Stimulated activated CD8-positive, alpha-beta memory T cell treated with anti-CD3 and anti-CD28 coated beads, Interleukin-15, amount 100 ng/mL, for 48 hours (primary cell): ENCODE results near the gene EGLN1.
"Not testable (repeated sequence)": the region's sequence is repeated elsewhere in the genome, so short reads cannot be mapped to it uniquely, and the experiment has no call there.

Source experiments
- DNase-seq, 2 donors: peaks; one replicate each; pipeline ENCODE4 v3.0.0-alpha.2; 2020; ENCODE audit warnings: low read depth in 2 of 2

The EGLN1 gene

GRCh38 chr1:231421971-231422797 is at the start of gene EGLN1:
EGLN1 (minus strand) TSS chr1:231422287; CDS start chr1:231421888, 399 bp downstream.
- peak; percentile 77 to 82 for DNase-seq

DNA sequence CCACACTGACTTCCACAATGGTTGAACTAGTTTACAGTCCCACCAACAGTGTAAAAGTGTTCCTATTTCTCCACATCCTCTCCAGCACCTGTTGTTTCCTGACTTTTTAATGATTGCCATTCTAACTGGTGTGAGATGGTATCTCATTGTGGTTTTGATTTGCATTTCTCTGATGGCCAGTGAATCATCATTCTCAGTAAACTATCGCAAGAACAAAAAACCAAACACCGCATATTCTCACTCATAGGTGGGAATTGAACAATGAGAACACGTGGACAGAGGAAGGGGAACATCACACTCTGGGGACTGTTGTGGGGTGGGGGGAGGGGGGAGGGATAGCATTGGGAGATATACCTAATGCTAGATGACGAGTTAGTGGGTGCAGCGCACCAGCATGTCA is 49.4 kb upstream of the EGLN1 start:
- DNase-seq = not testable (repeated sequence)

DNA sequence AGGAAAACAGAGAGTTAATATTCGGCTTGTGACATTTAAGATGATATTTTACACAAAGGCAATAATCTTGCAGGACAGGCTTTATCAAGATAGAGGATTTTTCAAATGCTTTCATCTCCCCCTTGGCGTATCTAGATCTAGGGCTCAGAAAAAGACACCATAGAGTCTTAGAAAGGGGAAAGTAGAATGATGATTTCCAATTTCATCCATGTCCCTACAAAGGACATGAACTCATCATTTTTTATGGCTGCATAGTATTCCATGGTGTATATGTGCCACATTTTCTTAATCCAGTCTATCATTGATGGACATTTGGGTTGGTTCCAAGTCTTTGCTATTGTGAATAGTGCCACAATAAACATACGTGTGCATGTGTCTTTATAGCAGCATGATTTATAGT is 48.9 kb upstream of the EGLN1 start:
- DNase-seq = not testable (repeated sequence)

DNA sequence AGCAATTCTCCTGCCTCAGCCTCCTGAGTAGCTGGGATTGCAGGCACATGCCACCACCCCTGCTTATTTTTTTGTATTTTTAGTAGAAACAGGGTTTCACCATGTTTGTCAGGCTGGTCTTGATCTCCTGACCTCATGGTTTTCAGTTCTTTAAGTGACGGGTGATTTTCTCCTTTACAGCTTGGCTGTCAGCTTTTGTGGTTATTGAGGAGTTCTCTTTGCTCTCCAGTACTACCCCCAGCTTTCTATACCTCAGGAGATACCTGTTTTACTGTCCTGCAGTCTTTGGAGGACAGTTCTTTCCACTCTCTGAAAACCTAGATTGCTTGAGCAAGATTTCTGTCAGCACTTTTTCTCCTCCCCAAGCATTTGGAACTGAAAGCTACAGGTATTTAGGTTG is 45.9 kb upstream of the EGLN1 start:
- no peak for DNase-seq

DNA sequence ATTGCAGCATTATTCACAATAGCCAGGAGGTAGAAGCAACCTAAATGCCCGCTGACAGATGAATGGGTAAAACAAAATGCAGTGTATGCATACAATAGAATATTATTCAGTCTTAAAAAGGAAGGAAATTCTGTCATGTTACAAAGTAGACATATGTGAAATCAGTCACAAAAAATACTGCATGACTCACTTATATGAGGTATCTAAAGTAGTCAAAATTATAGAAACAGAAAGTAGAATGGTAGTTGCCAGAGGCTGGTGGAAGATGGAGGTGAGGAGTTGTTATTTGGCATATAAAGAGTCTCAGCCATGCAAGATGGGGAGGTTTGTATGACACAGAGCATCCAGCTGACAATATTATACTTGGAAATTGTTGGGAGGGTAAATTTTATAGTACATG is 43.0 kb upstream of the EGLN1 start:
- DNase-seq = no peak

DNA sequence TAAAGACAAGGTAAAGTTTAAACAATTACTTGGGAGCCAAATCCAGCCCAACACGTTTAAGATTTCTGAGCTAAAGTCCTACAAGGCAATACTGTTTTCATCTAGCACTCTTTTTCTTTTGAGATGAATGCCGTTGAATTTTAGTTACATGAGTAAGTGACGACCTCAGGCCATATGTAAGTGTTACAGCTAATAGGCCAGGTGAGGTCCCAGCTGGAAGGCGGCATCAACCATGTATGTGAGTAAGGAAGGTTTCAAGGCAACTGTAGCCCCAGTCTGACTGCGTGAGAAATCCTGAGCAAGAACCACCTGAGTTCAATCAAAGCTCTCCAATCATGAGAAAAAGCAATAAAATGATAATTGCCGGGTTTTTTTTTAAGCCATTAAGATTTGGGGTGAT is 41.5 kb upstream of the EGLN1 start:
- no peak for DNase-seq

GRCh38 chr1:231460614-231461013 is 38.5 kb upstream of the EGLN1 start:
- DNase-seq = peak; percentile 34 to 53

DNA sequence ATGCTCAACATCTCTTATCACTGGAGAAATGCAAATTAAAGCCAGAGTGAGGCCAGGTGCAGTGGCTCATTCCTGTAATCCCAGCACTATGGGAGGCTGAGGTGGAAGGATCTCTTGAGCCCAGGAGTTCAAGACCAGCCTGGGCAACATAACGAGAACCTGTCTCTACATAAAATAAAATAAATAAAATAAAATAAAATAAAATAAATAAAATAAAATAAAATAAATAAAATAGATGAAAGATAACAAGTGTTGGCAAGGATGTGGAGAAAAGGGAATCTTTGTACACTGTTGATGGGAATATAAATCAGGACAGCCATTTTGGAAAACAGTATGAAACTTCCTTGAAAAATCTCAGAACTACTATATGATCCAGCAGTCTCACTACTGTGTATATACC is 37.4 kb upstream of the EGLN1 start:
- not testable (repeated sequence) for DNase-seq

DNA sequence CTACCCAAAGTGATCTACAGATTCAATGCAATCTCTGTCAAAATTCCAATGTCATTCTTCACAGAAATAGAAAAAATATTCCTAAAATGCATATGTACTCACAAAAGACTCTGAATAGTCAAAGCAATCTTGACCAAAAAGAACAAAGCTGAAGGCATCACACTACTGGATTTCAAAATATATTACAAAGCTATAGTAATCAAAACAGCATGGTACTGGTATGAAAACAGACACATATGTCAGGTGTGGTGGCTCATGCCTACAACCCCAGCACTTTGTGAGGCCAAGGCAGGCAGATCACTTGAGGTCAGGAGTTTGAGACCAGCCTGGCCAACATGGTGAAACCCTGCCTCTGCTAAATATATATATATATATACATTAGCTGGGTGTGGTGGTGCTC is 35.9 kb upstream of the EGLN1 start:
- DNase-seq = not testable (repeated sequence)

DNA sequence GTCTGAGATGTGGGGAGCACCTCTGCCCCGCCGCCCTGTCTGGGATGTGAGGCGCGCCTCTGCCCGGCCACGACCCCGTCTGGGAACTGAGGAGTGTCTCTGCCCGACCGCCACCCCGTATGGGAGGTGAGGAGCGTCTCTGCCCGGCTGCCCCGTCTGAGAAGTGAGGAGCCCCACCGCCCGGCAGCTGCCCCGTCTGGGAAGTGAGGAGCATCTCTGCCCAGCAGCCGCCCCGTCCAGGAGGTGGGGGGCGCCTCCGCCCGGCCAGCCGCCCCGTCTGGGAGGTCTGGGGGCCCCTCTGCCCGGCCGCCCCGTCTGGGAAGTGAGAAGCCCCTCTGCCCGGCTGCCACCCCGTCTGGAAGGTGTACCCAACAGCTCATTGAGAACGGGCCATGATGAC is 32.0 kb upstream of the EGLN1 start:
- not testable (repeated sequence) for DNase-seq

GRCh38 chr1:231446138-231446537 is 24.1 kb upstream of the EGLN1 start:
- no peak for DNase-seq

- DNase-seq = no peak
These were observed 22.0 kb upstream of the EGLN1 start for GRCh38 chr1:231444059-231444458.

DNA sequence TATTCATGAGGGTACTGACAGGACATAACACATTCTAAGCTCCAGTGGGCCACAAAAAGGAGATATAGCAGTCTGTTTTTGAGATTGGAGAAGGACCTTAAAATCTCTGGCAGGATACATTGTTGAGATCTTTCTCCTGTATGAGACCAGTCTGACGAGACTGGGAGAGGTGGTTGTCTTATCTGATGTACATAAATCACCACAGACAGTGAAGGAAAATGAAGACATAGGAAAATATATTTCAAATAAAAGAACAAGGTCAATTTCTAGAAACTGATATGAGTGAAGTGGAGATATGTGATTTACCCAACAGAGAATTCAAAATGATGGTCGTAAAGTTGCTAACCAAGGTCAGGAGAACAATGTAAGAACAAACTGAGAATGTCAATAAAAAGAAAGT is 21.3 kb upstream of the EGLN1 start:
- no peak for DNase-seq

GRCh38 chr1:231442735-231443134 is 20.6 kb upstream of the EGLN1 start:
- DNase-seq = no peak

GRCh38 chr1:231432996-231433395 is 10.9 kb upstream of the EGLN1 start:
- no peak for DNase-seq

DNA sequence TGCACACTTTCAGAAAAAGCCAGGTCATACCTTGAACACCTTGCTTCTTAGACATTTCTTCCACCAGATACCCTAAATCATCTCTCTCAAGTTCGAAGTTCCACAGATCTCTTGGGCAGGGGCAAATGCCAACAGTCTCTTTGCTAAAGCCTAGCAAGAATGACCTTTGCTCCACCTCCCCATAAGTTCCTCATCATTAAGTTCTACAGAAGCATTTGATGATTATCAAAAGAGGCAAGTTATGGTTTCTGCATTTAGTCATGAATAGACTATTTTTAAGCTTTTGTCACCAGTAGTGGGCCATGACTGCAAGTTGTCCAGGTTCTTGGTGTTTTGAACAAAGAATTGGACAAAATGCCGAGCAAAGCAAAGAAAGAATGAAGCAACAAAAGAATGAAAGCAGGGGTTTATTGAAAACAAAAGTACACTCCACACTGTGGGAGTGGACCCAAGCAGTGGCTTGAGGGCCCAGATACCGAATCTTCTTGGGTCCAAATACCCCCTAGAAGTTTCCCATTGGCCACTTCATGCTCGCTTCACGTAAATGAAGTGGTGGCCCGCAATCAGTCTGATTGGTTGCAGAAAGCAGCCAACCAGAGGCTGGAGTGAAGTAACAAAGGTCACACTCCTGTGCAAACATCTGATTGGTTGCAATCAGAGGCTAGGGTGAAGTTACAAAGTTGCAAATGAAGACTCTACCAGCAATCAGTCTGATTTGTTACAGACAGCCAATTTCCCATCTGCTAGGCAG is 9.8 kb upstream of the EGLN1 start:
- no peak for DNase-seq

DNA sequence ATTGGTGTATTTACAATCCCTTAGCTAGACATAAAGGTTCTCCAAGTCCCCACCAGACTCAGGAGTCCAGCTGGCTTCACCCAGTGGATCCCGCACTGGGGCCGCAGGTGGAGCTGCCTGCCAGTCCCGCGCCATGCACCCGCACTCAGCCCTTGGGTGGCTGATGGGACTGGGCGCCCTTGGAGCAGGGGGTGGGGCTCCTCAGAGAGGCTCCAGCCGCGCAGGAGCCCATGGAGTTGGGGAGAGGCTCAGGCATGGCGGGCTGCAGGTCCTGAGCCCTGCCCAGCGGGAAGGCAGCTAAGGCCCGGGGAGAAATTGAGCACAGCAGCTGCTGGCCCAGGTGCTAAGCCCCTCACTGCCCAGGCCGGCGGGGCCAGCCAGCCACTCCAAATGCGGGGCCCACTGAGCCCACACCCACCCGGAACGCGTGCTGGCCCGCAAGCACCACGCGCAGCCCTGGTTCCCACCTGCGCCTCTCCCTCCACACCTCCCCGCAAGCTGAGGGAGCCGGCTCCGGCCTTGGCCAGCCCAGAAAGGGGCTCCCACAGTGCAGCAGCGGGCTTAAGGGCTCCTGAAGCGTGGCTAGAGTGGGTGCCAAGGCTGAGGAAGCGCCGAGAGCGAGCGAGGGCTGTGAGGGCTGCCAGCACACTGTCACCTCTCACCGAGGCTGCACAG is 8.7 kb upstream of the EGLN1 start:
- not testable (repeated sequence) for DNase-seq

DNA sequence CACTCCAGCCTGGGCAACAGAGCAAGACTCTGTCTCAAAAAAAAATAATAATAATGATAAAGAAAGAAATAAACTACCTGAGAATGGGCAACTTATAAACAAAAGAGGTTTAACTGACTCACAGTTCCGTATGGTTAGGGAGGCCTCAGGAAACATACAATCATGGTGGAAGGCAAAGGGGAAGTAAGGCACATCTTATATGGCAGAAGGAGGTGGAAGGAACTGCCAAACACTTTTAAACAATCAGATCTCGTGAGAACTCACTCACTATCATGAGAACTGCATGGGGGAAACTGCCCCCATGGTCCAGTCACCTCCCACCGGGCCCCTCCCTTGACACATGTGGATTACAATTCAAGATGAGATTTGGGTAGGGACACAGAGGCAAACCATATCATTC is 6.3 kb upstream of the EGLN1 start:
- no peak for DNase-seq

DNA sequence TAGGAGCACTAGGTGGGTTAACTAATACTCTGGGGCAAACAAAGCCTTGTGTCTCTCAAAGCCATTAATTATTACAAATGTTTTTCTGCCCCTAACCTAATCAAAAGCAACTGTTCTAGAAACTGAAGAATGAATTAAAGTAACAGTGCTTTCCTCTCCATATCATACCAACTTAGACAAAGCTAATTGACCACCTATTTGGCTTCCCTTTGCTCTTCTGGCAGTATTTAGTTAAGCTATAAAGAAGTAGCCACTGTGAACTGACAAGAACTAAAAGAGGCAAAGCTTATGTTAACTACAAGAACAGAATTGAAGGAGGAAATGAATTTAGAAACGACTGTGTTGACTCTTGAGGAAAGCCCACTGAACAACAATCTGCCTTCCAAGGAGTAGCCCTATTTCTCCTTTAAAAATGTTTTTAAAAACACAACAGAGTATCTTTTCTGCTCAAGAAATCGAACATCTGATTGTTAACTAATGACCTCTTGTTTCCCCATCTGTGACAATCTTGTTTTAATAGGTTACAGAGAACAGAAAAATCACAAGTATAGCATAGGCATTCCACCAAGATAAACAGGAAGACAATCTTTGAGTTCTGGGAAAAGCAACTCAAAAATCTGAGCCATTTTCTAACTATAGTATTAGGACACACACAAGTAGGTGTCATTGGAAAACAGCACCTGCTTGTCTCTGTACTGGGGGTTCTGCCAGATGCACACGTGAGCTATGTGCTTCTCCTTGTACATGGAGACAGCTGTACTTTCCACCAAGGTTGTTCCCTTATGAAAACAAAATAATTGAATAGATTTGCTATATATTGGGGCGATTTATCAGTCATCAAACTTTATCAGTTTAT is 3.1 kb upstream of the EGLN1 start:
- DNase-seq = no peak

DNA sequence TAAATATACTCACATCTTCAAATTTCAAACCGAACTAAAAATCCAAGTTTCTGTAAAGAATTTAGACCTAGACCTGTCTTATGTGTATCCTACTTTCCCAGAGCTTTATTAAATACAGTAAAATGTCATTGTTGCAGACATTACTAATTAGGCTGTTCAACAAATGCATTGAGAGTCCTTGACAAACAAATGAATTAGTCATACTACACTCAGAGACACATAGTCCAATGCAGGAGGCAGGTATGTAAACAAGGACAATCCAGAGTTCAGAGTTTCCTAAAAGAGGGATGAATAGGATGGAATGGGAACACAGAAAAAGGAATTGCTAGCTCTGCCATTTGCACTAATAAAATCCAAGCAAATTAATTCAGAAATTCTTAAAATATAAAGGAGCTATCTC is 1.6 kb upstream of the EGLN1 start:
- no peak for DNase-seq

- no peak for DNase-seq
These were observed 767 bp upstream of the EGLN1 start for GRCh38 chr1:231422798-231423309.
